ENCODE results near the gene PCDH1. TPM values are rescaled to one million over a fixed set of nuclear protein-coding genes. Genes with fewer than 3 reads are reported as not detected.

Gene PCDH1
- total and polyA plus RNA-seq, 3 donors from 2014 or later = 5.6 to 10.6 (median 9.6) TPM

DNA sequence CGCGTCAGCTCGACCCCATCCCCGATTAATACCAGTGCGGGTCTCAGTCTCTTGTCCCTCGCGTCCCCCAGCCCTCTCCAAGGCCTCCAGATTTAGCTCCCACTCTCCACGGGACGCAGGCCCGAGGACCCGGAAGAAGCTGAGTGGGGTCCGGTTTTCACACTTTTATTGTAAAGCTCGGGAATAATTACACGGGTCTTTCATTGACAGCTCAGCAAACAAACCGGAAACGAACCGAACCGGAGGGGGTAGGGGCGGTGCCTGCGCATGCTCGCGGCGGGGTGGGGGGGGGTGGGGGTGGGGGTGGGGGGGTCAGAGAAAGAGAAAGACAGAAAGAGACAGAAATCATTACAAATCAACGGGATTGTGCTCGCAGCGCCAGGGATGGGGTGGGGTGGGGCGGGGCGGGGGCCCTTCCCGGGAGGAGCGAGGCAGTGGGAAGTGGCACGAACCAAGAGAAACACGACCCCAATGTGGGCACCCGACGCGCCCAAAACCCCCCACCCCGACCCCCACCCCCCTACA is 27.9 kb downstream of the PCDH1 start:
- peak; percentile 65 for DNase-seq
- 0 to 1% methylated on average over 23 to 36 of the region's 36 CpGs for WGBS, 2 donors
- Histone ChIP-seq H3K9me3 (no peaks in the 10 kb centered on the region), H3K36me3 (ENCODE audit: low read depth, missing control alignments) (no peaks in the 10 kb centered on the region), H3K4me1 (peaks cover 5% of the 10 kb centered on the region), H3K27me3 (no peaks in the 10 kb centered on the region), H3K27ac (peak overlapping the region; percentile 94), H3K4me3 (peak overlapping the region; percentile 71 to 89)
- intact Hi-C loops (cut with DNase I; ENCODE audit: low total_unique reads) = no loop called here
- no peak for TF ChIP-seq CTCF (IDR thresholded peaks at IDR 0.05)
- TF ChIP-seq POLR2A (IDR thresholded peaks at IDR 0.05) = no peak

- Histone ChIP-seq H3K27me3 (no peaks in the 10 kb centered on the region), H3K9me3 (no peaks in the 10 kb centered on the region), H3K27ac (peak overlapping the region; percentile 94), H3K4me3 (peak overlapping the region; percentile 71 to 89), H3K4me1 (peaks cover 5% of the 10 kb centered on the region), H3K36me3 (ENCODE audit: low read depth, missing control alignments) (no peaks in the 10 kb centered on the region)
- 1 to 3% methylated on average over 8 to 73 of the region's 73 CpGs for WGBS, 2 donors
- no peak for TF ChIP-seq POLR2A (IDR thresholded peaks at IDR 0.05)
- no peak for TF ChIP-seq CTCF (IDR thresholded peaks at IDR 0.05)
- intact Hi-C loops (cut with DNase I; ENCODE audit: low total_unique reads) = no loop called here
- peak; percentile 87 for DNase-seq
Observed at GRCh38 chr5:141849415-141850243, 28.6 kb downstream of the PCDH1 start.

GRCh38 chr5:141848744-141849414 is 29.3 kb downstream of the PCDH1 start:
- WGBS, 2 donors = 19 to 28% methylated on average over 5 to 19 of the region's 19 CpGs
- TF ChIP-seq POLR2A (IDR thresholded peaks at IDR 0.05) (no peak), CTCF (IDR thresholded peaks at IDR 0.05) (no peak)
- Histone ChIP-seq H3K36me3 (ENCODE audit: low read depth, missing control alignments) (no peaks in the 10 kb centered on the region), H3K4me1 (peaks cover 5% of the 10 kb centered on the region), H3K27me3 (no peaks in the 10 kb centered on the region), H3K9me3 (no peaks in the 10 kb centered on the region), H3K27ac (peak overlapping the region; percentile 94), H3K4me3 (peak overlapping the region; percentile 71 to 89)
- DNase-seq = peak; percentile 45
- intact Hi-C loops (cut with DNase I; ENCODE audit: low total_unique reads) = no loop called here

DNA sequence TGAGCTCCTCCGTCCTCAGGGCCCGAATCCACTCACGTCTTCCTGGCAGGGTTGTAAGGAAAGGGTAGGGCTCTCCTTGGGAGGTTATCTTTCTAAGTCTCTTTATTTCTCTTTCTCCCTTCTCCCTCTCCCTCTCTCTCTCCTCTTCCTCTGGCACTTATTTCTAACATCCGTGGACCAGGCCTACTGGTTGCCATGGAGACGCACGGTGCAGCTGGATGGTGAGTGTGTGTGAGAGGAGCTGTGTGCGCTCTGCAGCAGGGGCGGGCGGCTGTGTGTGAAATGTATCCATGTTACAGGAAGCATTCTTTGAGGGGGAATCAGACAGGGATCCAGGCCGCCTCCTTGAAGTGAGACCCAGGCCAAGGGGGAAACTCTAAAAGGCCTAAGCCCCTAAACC is 32.2 kb downstream of the PCDH1 start:
- H3K4me3 ChIP-seq = no peak overlapping the region
- WGBS, 2 donors = 44 to 49% methylated on average over 10 of the region's 10 CpGs
- intact Hi-C loops (cut with DNase I; ENCODE audit: low total_unique reads) = no loop called here
- peak; percentile 40 for DNase-seq
- no peak for TF ChIP-seq CTCF (IDR thresholded peaks at IDR 0.05)
- no peak for TF ChIP-seq POLR2A (IDR thresholded peaks at IDR 0.05)
- H3K27ac ChIP-seq = no peak overlapping the region
- H3K9me3 ChIP-seq = no peaks in the 10 kb centered on the region
- H3K4me1 ChIP-seq = peaks cover 5% of the 10 kb centered on the region
- H3K36me3 ChIP-seq (ENCODE audit: low read depth, missing control alignments) = no peaks in the 10 kb centered on the region
- no peaks in the 10 kb centered on the region for H3K27me3 ChIP-seq

Data from testis (tissue), 3 donors.